Activated CD4-positive, alpha-beta T cell treated with anti-CD3 and anti-CD28 coated beads, Interleukin-2, amount 50 U/mL, for 24 hours (primary cell): Measurements from ENCODE around the gene HERC2.
A peak's percentile ranks its signal among the peaks of the same experiment; 100 is the strongest.
"Not testable (repeated sequence)": the region's sequence is repeated elsewhere in the genome, so short reads cannot be mapped to it uniquely, and the experiment has no call there.

Experiments used
- DNase-seq, 2 donors: peaks; one replicate each; pipeline ENCODE4 v3.0.0-alpha.2; 2020; ENCODE audit warnings: low read depth in 1 of 2, low spot score in 1 of 2

HERC2 gene

GRCh38 chr15:28131946-28132345 is 190.0 kb downstream of the HERC2 start:
- no peak for DNase-seq

GRCh38 chr15:28131400-28131799 is 190.6 kb downstream of the HERC2 start:
- no peak for DNase-seq

GRCh38 chr15:28130651-28131050 is 191.3 kb downstream of the HERC2 start:
- DNase-seq: no peak

DNA sequence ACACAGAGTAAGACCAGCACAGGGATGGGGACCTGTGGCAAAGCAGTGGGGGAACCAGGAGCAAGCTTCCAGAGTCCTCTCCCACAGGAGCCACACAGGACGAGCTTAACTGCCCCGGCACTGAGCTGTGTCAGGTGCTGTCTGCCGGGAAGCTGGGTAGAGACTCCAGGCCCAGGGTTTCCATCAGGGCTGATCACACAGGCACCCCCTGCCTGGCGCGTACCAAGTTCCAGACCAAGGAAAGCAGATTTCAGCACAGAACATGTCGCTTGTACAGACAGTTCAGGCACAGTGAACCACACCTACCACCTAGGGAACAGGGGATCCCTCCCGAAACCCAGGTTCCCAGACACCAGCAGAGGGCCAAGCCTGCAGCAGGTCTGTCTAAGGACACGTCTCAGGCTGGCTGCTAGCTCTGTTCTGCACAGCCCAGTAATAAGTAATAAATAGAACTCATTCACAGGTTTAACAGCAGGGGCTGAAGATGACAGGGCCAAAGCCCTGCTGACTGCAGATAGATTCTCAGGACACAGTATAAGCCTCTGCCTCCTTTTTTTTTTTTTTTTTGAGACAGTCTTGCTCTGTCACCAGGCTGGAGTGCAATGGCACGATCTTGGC is 192.6 kb downstream of the HERC2 start:
- no peak for DNase-seq

DNA sequence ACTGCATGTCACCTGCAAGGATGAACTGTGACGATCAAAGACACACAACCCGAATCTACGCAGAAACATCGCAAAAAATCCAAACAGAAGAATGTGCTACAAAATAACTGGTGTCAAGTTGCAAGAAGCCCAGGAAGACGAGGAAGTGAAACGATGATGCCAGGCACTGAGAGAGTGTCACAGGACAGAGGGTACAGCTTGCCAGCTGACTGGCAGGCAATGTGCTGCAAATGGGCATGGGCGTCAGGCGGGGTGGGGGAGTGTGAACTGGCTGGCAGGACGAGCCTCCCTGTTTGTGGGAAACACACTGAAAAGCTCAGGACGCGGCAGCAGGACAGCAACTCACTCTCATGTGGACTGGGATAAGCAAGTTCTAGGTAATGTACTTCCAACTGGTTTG is 193.9 kb downstream of the HERC2 start:
- no peak for DNase-seq

- no peak for DNase-seq
Observed at GRCh38 chr15:28127036-28127435, 194.9 kb downstream of the HERC2 start.

DNA sequence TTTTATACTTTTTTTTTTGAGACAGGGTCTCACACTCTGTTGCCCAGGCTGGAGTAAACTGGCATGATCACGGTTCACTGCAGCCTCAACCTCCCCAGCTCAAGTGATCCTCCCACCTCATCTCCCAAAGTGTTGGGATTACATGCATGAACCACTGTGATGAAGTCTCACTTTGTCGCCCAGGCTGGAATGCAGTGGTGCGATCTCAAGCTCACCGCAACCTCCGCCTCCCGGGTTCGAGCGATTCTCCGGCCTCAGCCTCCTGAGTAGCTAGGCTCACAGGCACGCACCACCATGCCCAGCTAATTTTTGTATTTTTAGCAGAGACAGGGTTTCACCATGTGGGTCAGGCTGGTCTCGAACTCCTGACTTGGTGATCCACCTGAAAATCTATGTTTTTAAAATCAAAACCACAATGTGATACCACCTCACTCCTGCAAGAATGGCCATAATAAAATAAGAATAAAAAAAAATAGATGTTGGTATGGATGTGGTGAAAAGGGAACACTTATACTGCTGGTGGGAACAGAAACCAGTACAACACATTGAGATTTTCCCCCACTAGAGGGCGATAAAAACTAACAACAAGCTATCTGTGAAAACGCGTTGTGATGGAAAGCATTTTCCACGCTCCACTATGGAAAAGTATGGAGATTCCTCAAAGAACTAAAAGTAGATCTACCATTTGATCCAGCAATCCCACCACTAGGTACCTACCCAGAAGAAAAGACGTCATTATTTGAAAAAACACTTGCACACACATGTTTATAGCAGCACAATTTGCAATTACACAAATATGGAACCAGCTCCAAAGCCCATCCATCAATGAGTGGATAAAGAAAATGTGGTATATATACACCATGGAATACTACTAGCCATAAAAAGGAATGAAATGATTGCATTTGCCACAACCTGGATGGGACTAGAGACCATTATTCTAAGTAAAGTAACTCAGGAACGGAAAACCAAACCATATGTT is 196.0 kb downstream of the HERC2 start:
- peak in 1 of 2 donors; percentile 25 for DNase-seq

GRCh38 chr15:28124841-28125240 is 197.1 kb downstream of the HERC2 start:
- no peak for DNase-seq

- peak in 1 of 2 donors; percentile 46 for DNase-seq
Observed at GRCh38 chr15:28123408-28124023, 198.5 kb downstream of the HERC2 start.

DNA sequence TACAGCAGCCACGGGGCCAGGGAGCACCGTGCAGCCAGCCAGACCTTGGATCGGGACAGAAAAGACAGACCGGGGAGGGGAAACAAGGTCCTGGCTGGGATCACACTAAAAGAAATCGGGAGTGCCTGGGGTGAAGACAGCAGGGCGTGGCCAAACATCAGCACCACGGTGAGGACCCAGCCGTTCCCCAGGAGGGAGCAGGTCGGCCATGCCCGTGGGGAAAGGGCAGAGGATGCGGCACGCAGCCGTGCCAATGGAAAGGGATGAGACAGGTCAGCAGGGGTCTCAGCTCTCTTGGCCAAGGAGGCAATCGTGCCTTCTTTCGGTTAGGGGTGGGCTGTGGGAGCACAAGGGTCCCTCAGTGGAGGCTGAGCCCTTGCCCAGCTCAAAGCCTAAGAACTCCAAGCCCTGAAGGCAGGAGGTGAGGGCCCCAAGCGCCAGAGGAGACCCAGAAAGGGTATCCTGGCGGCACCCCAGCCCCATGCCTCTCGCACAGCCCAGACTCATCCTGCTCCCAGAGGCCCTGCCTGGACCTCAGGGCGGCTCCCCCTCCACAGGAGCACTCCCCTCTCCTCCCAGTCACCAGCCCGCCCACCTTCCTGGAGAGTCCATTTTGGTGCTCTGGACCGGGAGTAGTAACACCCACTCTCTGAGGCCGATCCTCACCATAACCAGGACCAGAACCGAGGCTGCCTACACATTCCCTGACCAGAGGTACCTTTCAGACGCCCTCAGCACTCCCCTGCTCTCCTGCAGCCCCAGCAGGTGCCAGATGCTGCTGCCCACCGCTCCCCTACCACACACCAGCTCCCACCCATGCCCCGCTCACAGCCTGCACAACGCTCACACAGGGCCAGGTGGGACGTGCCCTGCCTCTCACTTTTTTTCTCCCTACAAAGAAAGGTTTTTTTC is 199.7 kb downstream of the HERC2 start:
- DNase-seq: no peak

DNA sequence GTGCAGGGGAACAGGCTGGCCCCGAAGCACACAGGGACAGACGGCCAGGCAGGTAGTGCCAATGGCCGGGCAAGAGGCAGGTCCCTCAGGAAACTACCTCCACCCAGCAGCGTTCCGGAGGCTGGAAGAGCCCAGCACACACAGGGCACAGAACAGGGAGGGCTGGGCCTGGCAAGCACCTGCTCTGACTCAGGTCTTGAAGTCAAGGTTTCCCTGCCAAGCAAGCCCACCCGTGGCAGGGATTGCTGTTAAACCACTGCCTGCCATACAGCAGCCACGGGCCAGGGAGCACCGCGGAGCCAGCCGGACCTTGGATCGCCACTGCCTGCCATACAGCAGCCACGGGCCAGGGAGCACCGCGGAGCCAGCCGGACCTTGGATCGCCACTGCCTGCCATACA is 200.4 kb downstream of the HERC2 start:
- DNase-seq: not testable (repeated sequence)

DNA sequence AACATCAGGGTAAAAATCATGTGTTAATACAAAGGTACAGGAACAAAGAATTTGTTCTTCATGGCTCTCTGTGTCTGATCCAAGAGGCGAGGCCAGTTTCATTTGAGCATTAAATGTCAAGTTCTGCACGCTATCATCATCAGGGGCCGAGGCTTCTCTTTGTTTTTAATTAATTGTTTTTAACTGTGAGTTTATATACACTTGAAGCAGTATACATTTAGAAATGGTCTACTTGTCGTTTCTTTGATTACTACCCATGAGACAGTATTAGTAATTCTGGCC is 201.7 kb downstream of the HERC2 start:
- no peak for DNase-seq

GRCh38 chr15:28118531-28118930 is 203.4 kb downstream of the HERC2 start:
- DNase-seq: no peak

DNA sequence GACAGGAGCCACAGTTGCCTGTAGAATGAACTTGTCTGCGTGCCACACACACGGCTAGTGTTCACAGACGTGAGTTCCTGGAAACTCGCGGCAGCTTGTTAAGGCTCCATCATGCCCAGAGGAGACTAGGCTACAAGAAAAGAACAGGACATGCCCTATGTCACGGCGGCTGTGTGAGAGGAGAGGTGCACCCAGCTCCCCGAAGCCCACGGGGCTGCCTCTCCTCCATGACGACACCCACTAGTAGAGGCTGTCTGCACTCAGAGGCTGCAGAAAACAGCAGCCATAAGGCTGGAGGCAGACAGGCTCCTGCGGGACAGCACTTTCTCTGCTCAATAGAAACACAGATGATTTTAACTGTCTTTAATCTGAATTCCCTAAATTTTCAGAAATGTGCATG is 203.9 kb downstream of the HERC2 start:
- DNase-seq: no peak

- no peak for DNase-seq
Observed at GRCh38 chr15:28117432-28117990, 204.5 kb downstream of the HERC2 start.

DNA sequence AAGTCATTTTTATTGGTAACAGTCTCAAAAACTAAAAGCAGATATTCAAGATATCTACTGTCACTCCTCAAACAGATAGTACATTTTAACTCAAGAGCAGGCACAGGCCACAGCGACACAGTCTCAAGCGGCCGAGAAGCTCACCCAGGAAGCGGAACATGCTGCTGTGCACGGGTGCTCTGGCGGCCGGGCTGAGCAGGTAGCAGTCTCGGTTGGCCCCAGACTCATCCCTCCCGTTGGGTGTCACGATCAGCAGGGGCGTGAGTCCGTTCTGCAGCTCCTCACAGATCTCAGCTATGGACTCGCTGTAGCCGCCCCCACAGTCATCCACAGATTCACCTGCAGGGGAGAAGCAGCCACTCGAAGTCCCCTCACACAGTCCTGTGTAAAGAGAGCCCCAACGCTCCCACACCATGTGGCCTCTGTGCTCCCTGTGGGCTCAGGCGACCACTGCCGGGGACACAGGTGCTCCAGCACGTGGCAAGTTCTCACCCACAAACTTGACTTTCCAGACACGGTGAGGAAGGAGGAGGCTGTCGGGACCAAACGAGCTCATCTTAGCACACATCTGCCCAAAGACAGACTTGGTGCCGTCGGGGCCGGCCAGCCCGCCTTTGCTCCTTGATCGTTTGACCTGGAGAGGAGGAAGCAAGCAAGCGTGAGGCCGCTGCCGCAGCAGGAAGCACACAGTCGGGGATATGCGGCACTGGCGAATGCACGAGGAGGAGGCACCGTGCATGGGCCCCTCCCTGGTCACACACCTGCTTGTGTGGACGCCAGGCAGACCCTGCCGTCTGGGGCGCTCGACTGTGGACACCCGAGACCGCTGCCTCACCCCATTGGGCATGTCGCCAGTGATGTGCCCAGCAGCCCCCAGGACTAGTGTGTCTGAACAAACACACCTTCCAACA is 205.2 kb downstream of the HERC2 start:
- DNase-seq: no peak

DNA sequence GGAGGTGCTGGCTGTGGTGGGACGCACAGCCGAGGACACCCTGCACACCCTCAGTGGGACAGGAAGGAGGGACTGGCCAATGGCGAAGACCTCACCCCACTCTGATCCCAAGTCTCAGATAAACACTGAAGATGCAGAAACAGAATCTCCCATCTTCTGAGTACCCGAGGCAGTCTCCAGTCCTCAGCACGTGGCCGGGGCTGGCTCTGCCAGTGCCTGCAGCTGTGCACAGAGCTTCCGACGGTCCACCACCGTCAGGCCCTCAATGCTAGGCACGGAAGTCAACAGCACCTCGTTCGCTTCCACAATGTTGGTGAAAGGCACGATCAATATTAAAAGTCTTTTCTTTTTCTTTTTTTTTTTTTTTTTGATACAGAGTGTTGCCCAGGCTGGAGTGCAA is 206.1 kb downstream of the HERC2 start:
- no peak for DNase-seq

- DNase-seq: no peak
Observed at GRCh38 chr15:28114721-28115622, 207.0 kb downstream of the HERC2 start.

DNA sequence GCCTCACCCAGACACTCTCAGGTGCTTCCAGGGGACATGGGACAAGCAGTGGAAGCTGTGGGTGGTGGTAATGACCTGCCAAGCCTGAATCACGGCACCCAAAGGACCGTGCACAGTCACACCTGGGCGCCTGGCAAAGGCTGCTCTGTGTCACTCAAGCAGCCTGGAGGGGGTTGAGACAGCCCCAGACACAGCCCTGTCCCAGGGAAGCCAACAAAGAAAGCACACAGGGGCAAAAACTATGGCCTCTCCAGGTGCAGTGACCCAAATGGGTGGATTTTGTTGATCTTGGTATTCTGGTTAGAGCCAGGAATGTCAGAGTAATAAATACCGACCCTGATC is 207.9 kb downstream of the HERC2 start:
- no peak for DNase-seq
